GM19328 (cell line): Measurements from ENCODE around the gene FARS2.

ENCODE experiments used
- ATAC-seq: cut with Tn5 transposase; IDR thresholded peaks from one replicate; pipeline ENCODE4 v1.9.1; 2021; ENCODE audit warnings: mild to moderate bottlenecking, moderate library complexity; ENCODE audit not compliant: unreplicated experiment

The FARS2 gene

DNA sequence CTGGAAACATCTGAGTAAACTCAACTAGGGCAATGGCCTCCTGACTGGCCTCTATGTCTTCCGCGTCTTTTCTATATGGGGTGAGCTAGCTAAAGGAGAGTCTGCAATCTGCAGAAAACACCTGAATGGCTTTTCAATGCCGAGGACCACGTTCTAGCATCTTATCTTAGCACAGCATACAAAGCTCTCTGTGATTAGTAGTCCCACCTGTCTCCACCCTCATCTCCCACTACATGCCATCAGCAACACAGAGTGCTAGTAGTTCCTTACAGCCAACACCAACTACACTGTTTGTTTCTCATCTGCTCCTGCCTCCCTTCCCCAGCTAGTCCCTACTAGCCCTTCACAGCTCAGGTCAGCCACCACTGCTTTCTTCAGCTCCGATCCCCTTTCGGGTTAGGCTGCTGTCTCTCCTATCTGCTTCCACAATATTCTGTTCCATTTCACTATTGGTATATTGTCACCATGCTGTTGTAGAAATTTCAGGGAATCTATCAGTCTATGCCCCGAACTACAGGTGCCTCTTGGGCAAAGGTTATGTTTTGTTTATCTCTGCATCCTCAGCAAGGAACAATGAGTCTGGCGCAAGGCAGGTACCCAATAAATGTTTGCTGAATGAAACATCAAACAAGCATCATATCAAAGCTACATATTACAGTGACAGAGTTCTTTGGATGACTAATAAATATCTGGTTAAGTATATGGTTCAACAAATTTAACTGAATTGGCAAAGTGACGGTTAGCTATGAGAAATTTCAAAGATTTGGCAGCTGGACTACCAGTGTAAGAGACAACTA lies 12.8 kb upstream of the FARS2 start:
- ATAC-seq, result no peak

DNA sequence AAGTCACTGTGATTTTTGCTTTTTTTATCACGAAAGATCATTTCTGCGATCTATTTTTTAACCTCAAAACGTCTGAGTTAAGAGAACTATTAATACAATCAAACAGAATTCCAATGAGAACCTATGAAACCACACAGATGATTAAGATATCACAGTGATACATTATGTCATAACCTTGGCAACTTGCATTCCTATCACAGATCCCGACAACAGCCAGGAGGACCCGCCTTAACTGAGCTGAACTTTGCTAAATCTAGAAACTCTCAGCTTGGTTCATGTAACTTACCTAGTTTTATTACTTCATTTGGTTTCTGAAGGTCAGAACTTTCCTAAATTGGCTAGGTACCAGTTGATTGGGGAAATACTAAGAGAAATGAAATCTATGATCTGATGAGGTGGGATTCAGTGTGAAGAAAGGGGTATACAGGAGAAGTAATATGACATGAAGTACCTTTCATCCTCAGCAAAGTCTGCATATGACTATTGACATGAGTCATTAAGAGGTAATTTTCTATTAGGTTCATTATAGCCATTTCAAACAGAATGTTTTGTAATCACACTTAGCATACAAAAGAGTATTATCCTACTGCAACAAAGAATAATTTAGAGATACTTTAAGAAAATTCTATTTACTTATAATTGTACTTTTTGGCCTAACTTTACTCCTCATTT lies 11.7 kb upstream of the FARS2 start:
- no peak for ATAC-seq

DNA sequence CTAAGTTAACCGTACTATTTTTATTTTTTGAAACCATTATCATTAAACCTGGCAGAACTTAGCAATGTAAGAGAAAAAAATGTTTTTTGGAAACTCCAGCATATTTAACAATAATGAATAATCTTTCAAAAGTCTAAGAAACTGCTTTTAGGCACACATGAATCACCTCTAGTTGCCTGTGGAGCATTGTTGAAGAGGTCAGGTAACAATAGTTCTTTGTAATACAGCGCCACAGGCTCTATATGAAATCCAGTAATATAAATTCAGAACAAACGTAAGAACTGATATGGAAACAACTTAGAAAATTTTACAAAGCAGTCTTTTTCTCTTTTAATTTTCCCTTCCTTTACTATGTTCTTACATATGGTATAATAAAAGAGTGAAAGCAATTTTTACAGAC lies 10.9 kb upstream of the FARS2 start:
- no peak for ATAC-seq

DNA sequence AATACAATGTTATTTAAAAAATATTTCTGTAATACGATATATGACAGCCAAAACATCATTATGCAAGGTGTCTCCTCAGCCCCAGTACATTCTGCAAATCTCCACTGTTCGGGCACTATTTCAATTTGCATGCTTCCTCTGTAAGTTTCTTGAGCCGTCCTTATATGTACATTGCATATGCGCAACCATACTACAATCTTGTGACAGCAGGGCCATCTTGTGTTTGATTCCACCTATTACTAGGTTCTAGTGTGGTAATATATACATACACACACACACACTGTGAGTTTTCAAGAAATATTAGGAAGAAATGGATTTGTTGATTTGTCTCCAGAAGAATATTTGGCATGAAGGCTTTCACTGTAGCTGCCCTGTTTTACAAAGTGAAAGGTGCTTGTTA lies 10.4 kb upstream of the FARS2 start:
- ATAC-seq, result no peak

DNA sequence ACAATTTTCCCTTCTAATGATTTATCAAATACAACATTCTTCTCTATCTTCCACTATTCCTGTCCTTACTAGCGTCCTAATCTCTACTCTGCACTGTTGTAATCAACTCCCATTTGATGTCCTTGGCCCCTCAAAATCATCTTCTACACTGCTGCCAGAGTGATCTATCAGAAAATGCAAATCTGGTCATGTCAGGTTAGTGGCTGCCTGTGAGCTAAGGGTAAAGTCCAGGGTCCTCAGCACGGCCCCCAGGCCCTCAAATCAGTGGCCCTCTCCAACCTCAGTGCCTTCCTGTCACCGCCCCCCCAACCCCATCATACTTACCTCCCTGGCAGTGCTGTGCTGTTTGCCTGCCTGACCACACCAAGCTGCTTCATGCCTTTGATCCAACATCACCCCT lies 4.4 kb upstream of the FARS2 start:
- no peak for ATAC-seq

DNA sequence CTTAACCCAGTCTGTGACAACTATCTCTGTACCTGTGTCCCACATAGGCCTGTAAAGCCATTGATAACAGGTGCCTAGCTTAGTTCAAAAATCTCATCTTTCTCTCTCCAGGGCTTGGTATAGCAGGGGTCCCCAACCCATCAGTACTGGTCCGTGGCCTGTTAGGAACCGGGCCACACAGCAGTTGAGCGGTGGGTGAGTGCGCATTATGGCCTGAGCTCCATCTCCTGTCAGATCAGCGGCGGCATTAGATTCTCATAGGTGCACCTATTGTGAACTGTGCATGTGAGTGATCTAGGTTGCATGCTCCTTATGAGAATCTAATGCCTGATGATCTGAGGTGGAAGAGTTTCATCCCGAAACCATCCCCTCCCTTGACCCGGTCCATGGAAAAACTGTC lies 3.9 kb upstream of the FARS2 start:
- ATAC-seq, result no peak

DNA sequence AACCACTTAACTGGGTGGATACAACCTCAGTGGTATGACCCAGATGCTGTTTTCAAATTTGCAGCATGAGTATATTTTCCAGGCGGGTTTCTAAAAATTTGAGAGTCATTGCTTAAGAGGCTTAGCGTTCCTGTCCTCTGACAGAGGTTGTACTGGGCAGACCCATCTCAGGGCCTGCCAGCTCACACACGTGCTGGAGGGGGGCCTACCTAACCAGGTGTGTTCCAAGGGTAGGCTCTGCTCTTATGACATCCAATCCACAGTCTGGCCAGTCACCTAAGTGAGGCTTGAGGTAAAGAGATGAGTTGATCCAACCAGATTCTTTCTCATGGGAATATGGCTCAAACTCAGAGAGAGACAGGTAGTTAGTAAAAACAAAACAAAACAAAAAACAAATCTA lies 1.9 kb upstream of the FARS2 start:
- no peak for ATAC-seq

DNA sequence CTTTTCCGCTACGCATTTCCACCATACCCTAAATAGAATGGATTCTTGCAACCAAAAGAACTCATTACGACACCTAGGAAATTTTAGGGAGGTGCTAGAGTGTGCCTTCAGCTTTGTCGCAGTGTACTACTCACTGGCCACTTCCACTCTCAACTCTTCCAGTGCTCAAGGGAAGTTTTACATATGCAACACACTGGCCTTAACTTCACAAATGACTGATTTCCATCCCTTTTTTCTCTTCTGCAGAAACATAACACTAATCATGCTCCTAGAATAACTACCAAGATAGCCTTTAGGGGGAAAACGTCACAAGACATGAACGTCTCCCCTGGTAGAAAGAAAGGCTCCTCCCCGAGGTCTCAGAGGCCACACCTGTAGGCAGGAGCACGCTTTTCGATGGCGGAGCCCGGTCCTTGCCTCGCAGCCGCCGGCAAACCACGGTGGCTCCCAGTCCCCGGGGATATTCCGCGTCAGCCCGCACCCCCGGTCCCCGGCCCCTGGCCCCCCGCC lies 1.1 kb upstream of the FARS2 start:
- peak; percentile 56 for ATAC-seq

DNA sequence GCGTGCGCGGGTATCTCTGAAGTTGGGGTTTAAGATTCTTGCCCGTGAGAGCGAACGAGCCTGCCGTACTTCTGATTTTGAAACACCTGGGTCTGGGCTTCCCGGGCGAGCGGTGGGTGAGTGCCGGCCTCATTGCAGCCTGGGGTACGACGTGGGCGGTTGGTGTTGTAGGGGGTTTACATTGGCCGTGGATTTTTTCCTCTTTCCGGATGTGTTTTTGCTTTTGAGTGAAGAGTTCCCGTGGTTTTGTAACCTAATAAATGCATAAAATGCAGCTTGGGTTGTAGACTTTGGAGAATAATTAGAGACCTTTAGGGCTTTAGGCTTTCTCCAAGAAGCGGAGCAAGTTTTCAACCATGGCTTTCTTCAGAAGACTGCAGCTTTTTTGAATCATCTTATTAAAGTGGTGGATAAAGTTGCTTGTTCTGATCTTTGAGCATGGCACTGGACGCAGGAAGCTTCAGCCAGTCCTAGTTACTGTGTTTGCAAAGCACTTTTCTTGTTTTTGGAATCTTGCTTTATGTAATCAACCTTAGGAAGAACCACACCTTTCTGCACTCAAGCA lies 314 bp downstream of the FARS2 start:
- ATAC-seq, result no peak

DNA sequence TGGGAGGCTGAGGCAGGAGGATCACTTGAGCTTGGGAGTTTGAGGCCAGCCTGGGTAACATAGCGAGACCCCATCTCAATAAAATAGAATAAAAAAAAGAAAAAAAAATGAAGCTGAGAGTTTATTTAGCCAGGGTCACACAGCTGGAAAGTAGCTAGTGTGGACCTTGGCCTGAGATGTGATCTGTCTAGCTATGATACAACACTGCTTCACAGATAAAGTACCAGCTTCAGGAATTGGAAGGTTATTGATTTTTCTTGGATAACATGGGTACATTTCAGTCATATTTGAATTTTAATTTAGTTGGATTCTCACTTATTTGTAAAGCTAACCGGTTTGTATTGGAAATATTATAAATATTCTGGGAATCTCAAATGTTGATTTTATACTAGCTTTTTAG lies 5.1 kb downstream of the FARS2 start:
- no peak for ATAC-seq

DNA sequence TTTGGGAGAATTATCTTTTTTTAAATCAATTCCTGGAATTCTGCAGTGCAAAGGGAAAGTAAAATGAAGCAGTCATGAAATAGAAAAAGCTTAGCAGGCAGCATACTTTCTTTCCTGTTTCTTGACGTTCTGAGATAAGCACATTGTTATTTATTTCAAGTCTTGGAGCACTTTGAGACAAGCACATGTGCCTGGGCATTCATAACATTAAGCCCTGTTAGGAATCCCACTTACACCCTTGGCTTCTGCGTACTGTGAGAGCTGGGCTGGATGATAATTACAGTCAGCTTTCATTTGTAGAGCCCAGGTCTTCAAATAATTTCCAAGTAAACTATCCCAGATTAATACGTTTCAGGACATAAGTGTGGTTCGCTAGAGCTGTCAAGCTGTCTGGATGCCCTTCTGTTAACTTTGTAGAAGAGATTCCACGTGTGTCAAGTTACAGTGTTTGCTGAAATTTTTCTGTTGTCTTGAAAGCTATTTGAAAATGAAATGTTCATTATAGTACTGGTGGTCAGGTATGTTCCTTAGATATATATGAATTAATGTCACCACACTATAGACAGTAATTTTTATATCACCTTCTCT lies 8.9 kb downstream of the FARS2 start:
- ATAC-seq, result no peak

DNA sequence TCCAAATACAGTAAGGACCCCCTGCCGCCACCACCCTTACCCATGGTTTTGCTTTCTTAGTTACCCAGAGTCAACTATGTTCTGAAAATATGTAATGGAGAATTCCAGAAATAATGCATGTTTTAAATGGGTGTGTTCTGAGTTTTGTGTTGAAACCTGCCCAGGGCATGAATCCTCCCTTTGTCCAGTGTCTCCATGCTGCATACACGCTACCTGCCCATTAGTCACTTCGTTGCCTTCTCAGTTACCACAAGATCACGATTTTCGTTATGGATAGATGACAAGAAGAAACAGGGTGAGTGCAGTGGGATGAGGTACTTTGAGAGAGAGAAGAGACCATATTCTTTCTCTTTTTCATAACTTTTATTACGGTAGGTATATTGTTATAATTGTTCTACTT lies 10.6 kb downstream of the FARS2 start:
- no peak for ATAC-seq

DNA sequence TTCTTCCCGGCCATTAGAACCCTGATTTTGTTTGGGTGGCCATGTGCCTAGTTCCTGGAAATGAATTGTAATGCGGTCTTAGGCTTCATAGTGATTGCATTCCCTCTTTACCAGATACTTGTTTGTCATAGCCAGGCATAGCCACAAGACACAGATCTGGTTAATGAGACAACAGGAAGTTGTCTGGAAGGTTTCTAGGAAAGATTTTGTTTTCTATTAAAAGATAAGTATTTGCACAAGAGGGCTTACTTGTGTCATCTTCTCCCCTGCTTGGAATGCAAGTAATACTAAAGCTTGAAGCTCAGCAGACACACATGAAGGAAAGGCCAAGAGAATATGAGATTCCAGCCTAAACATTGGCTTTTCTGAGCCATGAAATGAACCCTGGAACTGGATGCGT lies 12.9 kb downstream of the FARS2 start:
- no peak for ATAC-seq

DNA sequence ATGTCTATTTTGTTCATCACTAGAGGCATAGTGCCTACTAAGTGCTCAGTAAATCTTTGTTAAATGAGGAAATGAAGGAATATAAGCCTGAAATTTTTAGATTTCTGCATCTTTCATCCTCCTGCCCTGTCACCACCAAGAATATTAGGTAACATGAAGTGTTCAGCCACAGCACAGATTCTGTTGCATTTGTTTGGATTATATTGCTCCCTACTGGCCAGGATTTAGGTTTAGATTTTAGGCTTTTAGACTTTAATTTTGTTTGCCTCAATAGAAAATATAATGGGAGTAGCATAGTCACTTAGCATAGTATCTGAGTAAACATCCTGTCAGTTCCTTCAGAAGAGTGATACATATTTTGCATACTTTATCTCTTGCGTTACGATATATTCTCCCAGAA lies 14.2 kb downstream of the FARS2 start:
- ATAC-seq, result no peak

DNA sequence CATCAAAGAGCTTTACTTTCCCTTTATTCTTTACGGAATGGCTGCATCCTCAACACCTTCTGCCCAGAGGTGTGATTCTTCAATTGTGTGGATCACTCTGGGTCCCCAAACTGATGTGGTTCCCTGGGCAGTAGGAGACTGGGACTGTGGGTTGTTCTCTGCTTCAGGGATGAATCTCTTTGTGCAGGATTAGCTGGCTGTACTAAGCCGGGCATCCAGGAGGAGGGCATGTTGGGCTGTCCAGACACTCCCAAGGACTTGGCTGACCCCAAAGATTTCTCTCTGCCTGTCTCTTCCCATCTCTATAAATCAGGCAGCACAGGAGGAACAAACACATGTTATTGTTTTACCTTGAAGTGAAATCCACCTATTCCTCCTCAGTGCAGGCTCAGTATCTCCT lies 15.3 kb downstream of the FARS2 start:
- no peak for ATAC-seq

DNA sequence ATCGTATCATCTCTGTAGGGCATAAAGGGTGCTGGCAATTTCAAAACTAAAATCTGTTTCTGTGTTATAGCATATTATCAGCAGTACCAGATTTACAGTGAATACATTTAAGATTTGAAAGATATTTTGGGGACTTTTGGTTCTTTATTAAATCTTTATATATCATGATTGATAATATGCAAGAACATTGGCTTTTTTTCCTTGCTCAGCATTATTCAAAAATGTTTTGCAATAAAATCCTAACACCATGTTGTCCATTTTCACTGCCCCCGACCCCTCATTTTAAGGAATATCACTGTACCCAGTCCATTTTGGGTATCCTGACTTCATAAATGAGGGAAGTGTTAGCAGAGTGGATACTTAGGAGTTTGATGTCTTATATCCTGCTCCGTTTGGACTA lies 16.3 kb downstream of the FARS2 start:
- no peak for ATAC-seq

DNA sequence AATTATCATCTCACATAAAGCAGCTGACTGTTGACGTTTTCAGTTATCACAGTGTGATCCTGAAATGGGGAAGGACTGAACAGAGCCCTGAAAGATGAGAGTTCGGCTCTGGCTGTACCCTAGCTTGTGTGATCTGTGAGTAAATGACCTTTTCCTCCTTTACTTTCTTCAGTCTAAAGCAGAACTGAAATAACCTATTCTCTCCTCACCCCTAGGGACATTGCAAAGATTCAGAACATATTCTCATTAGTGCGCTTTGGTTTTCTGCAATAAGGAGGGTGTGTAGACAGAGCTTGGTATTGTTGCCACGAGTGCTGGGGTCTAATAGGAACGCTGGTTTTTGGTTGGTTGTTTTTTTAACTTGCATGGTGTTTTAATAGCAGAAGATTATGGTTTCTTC lies 16.7 kb downstream of the FARS2 start:
- ATAC-seq, result peak; percentile 50

DNA sequence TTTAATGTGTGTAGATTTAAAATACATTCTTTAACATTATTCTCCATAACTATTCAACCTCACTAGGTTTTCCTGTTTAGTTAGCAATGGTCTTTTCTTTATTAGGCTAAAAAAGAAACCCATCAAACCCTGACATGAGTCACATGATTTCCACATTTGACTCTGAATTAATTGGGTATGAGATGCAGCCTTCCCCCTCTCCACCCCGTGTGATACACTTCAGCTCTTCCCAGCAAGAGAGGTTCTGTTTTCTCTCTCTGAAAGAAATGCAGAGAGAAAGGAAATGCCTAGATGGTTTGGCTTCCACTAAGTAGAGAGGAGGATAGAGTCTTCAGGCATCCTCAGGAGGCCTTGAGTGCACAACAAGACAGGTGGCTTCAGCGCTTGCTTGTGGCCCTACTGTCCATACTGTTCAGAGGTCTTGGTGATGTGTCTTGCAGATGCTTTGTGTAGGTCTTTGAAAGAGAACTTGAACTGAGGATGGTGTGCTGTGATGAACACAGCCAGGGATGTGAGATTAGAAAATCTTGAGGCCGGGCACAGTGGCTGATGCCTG lies 17.3 kb downstream of the FARS2 start:
- ATAC-seq, result no peak

DNA sequence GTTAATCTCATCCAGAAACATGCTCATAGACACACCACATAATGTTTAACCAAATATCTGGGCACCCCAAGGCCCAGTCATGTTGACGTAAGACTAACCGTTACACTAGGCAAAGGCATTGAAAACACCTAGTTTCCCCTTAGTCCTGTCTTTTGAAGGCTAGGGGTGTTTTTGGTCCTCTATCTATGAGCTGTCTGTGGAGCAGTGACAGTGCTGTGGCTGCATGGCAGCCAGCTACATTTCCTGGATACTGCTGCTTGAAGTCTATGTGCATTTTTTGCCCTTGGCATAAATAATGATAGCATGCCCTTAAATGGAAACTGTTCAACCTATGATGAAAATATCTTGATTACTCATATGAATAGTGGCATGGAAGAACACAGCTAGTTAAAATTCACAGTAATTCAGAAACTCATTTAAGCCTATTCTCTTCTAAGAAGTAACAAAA lies 18.6 kb downstream of the FARS2 start:
- ATAC-seq, result no peak

DNA sequence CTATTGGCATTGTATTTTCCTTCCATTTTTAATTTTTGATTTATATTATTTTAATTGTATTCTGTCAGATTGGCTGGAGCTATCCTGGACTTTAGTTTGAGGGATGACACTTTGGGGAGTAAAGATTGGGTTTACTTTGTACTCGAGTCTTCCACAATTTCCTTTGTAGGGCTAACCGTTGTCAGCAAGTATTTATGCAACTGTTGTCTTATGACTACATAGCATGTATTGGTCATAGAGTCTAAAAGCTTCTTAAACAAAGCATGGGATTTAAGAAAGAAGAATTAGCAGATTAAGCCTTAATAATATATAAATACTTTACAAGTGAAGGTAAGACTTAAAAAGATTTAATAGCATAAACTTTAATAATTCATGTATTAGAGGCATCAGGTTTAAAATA lies 19.6 kb downstream of the FARS2 start:
- no peak for ATAC-seq

DNA sequence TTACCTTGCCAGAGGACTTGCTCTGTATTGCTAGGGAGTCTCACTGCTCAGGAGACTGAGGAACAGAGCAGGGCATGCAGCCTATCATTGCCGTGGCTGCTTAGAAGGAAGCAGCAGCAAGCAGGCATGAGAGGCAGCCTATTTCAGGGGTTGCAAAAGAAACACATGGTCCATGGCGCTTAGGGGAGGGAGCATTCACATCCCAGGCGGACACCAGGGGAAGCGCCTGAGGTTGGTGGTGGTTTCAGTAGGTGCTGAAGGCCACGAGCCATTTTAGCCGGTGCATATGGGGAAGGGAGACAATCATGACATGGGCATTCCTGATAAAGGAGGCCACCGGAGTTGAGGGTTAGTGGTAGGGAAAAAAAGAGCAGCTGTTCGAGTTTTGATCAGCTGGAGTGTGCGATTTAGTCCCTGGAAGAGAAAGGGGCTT lies 20.9 kb downstream of the FARS2 start:
- no peak for ATAC-seq
